Uterus (tissue), 4 donors: ENCODE measurements around the gene COL18A1. TPM values are rescaled to one million over a fixed set of nuclear protein-coding genes. Genes with fewer than 3 reads are reported as not detected.

Experiments
- DNase-seq, 2 donors: peaks; one replicate each; pipeline ENCODE4 v3.0.0-alpha.2; 2019 to 2020
- H3K27ac ChIP-seq, 2 donors: fragments of 200-600 bp; sonication (generic); 1 replicate in 1 of 2; 2 replicates in 1 of 2; pipeline ENCODE4 v1.5.1; 2016 to 2018
- H3K27me3 ChIP-seq, 2 donors: fragments of 200-600 bp; sonication (generic); one replicate each; pipeline ENCODE4 v1.5.1; 2018 to 2019; ENCODE audit warnings: control low read depth in 1 of 2
- H3K36me3 ChIP-seq, 2 donors: fragments of 200-600 bp; sonication (generic); one replicate each; pipeline ENCODE4 v1.5.1; 2019; ENCODE audit warnings: control low read depth in 1 of 2
- H3K4me1 ChIP-seq, 2 donors: fragments of 200-600 bp; sonication (generic); one replicate each; pipeline ENCODE4 v1.5.1; 2018 to 2019; ENCODE audit warnings: control low read depth in 1 of 2
- H3K4me3 ChIP-seq, 2 donors: fragments of 200-600 bp; sonication (generic); 1 replicate in 1 of 2; 2 replicates in 1 of 2; pipeline ENCODE4 v1.5.1; 2018 to 2019; ENCODE audit warnings: mild to moderate bottlenecking in 1 of 2
- H3K9me3 ChIP-seq, 2 donors: fragments of 200-600 bp; sonication (generic); one replicate each; pipeline ENCODE4 v1.5.1; 2019; ENCODE audit warnings: control low read depth in 1 of 2
- CTCF ChIP-seq, 4 experiments: fragments of 200-600 bp in 2 of 4; fragments of 450-650 bp in 2 of 4; sonication (generic) in 2 of 4; IDR thresholded peaks; one replicate each; pipeline ENCODE4 v1.5.1; 2016 to 2019; ENCODE audit warnings: antibody characterized with exemption in 4 of 4, mild to moderate bottlenecking in 2 of 4, moderate library complexity in 1 of 4
- POLR2A ChIP-seq, 2 donors: fragments of 450-650 bp; IDR thresholded peaks; one replicate each; pipeline ENCODE4 v1.6.1; 2016; ENCODE audit warnings: antibody characterized with exemption in 2 of 2, mild to moderate bottlenecking in 1 of 2, moderate library complexity in 1 of 2
- intact Hi-C: fragments of 100-400 bp; cut with DNase I; formaldehyde crosslinking; loops from one replicate; pipeline ENCODE4 v1.15.1; 2023; ENCODE audit warnings: low total_unique reads
- total RNA-seq, 4 donors: library from RNA; depleted of rRNA in 3 of 4; stranded (reverse); fragments of >200 nt in 3 of 4; gene quantifications; one replicate each; pipeline versions ENCODE4 v1.1.0 to v1.2.4, GENCODE V29; 2014 to 2023
- donor health status: DM: yes; HTN: yes; CAD: no.

Gene COL18A1
- total RNA-seq, 4 donors from 2014 or later = 73.0 to 223 (median 152) TPM

GRCh38 chr21:45405819-45406762 lies 1.1 kb downstream of the COL18A1 start:
- intact Hi-C loops = no loop called here
- Histone ChIP-seq H3K4me1 (peaks cover 0 to 21% of the 10 kb centered on the region in 2 donors), H3K4me3 (peak overlapping the region; percentile 45 to 77), H3K27ac (peak overlapping the region; percentile 65 to 88), H3K9me3 (no peaks in the 10 kb centered on the region), H3K27me3 (no peaks in the 10 kb centered on the region), H3K36me3 (no peaks in the 10 kb centered on the region)
- DNase-seq = no peak
- TF ChIP-seq CTCF (IDR thresholded peaks at IDR 0.05) (no peak), POLR2A (IDR thresholded peaks at IDR 0.05) (no peak)

DNA sequence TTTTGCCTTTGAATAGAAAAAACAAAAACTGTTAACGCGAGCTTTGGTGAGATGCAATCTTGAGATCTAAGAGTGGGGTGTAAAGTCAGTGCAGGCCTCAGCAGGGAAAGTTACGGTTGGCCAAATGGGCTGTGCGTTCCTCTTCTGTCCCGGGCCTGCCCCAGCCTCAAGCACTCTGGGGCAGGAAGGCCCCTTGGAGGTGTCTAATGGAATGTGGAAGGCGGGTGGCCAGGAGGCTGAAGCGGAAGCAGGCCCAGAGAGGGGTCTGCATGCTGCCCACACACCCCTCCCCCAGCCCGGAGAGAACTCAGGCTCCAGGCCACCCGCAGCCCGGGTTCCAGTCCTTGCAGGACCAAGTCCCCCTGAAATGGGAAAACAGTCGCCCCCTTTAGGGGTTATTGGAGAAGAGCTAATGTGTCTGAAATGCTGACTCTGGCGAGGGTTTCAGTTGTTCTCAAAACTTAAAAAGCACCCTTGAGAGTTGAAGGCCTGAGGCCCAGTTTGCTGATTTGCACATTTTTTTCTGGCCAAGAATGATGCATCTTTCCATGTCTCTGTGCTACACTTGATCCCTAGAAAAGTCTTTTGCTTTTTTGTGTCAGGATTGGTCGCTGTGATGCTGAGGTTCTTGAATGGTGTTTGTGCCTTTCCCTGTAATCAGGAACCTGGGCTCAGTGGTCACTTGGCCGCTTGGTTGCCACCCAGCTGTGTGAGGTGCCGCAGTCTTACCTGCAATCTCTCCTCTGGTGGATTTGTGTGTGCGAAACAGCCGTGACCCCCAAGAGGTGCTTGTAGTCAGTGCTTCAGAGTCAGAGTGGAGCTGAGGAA lies 2.0 kb downstream of the COL18A1 start:
- H3K4me1 ChIP-seq = peaks cover 0 to 21% of the 10 kb centered on the region in 2 donors
- intact Hi-C loops = no loop called here

GRCh38 chr21:45407629-45408247 lies 2.8 kb downstream of the COL18A1 start:
- no peak for DNase-seq
- no peaks in the 10 kb centered on the region for H3K9me3 ChIP-seq
- peaks cover 0 to 21% of the 10 kb centered on the region in 2 donors for H3K4me1 ChIP-seq
- H3K4me3 ChIP-seq = no peak overlapping the region
- no peak for TF ChIP-seq CTCF (IDR thresholded peaks at IDR 0.05)
- no peak for TF ChIP-seq POLR2A (IDR thresholded peaks at IDR 0.05)
- H3K36me3 ChIP-seq = no peaks in the 10 kb centered on the region
- H3K27ac ChIP-seq = peak overlapping the region in 1 of 2 donors; percentile 88
- H3K27me3 ChIP-seq = no peaks in the 10 kb centered on the region
- intact Hi-C loops = no loop called here

More for the DNA sequence above, 2.0 kb downstream of the COL18A1 start:
- Histone ChIP-seq H3K27me3 (no peaks in the 10 kb centered on the region), H3K9me3 (no peaks in the 10 kb centered on the region), H3K27ac (peak overlapping the region; percentile 65 to 88), H3K4me3 (peak overlapping the region in 1 of 2 donors; percentile 77), H3K36me3 (no peaks in the 10 kb centered on the region)
- TF ChIP-seq POLR2A (IDR thresholded peaks at IDR 0.05) = no peak
- TF ChIP-seq CTCF (IDR thresholded peaks at IDR 0.05) = no peak
- no peak for DNase-seq

- peak overlapping the region in 1 of 2 donors; percentile 64 for H3K27ac ChIP-seq
- intact Hi-C loops = no loop called here
- TF ChIP-seq CTCF (IDR thresholded peaks at IDR 0.05) = no peak
- TF ChIP-seq POLR2A (IDR thresholded peaks at IDR 0.05) = no peak
- H3K4me3 ChIP-seq = no peak overlapping the region
- H3K9me3 ChIP-seq = no peaks in the 10 kb centered on the region
- no peak for DNase-seq
- H3K27me3 ChIP-seq = no peaks in the 10 kb centered on the region
- H3K4me1 ChIP-seq = peaks cover 0 to 21% of the 10 kb centered on the region in 2 donors
- no peaks in the 10 kb centered on the region for H3K36me3 ChIP-seq
These were observed 3.4 kb downstream of the COL18A1 start for GRCh38 chr21:45408271-45408791.
